Mesendoderm (in vitro differentiated cells): ENCODE results near the gene SLC19A2.

ENCODE experiments used
- DNase-seq: peaks from one replicate; pipeline ENCODE4 v3.0.0; 2013
- H2AK5ac ChIP-seq: 2 replicates; pipeline ENCODE4 v1.6.1; 2013; ENCODE audit warnings: low read length, inconsistent platforms
- H2BK120ac ChIP-seq: 2 replicates; pipeline ENCODE4 v1.6.1; 2013; ENCODE audit warnings: low read depth, mild to moderate bottlenecking, low read length, moderate library complexity, mixed read lengths
- H2BK15ac ChIP-seq: replicated peaks from 2 replicates; pipeline ENCODE4 v1.6.1; 2013; ENCODE audit warnings: low read depth, mild to moderate bottlenecking, moderate library complexity
- H2BK5ac ChIP-seq: 2 replicates; pipeline ENCODE4 v1.6.1; 2013; ENCODE audit warnings: low read length, inconsistent platforms
- H3K18ac ChIP-seq: 2 replicates; pipeline ENCODE4 v1.6.1; 2013; ENCODE audit warnings: mild to moderate bottlenecking, low read length, mixed read lengths
- H3K23ac ChIP-seq: one replicate; pipeline ENCODE4 v1.6.1; 2013; ENCODE audit warnings: low read length
- H3K27ac ChIP-seq: 2 replicates; pipeline ENCODE4 v1.5.1; 2013; ENCODE audit warnings: low read depth, mild to moderate bottlenecking, inconsistent platforms, low read length, moderate library complexity
- H3K27me3 ChIP-seq: 2 replicates; pipeline ENCODE4 v1.6.1; 2013; ENCODE audit warnings: low read length, control low read depth, mild to moderate bottlenecking, inconsistent platforms; ENCODE audit not compliant: insufficient read depth, poor library complexity
- H3K36me3 ChIP-seq: 2 replicates; pipeline ENCODE4 v1.6.1; 2013; ENCODE audit warnings: low read length, inconsistent platforms; ENCODE audit not compliant: control insufficient read depth, insufficient read depth
- H3K4ac ChIP-seq: one replicate; pipeline ENCODE4 v1.6.1; 2013; ENCODE audit warnings: low read depth, mild to moderate bottlenecking, low read length, moderate library complexity
- H3K4me1 ChIP-seq: 2 replicates; pipeline ENCODE4 v1.6.1; 2013; ENCODE audit warnings: low read depth, low read length, inconsistent platforms; ENCODE audit not compliant: control insufficient read depth
- H3K4me2 ChIP-seq: 2 replicates; pipeline ENCODE4 v1.6.1; 2013; ENCODE audit warnings: low read length
- H3K4me3 ChIP-seq: 2 replicates; pipeline ENCODE4 v1.5.1; 2013; ENCODE audit warnings: mild to moderate bottlenecking, low read length
- H3K56ac ChIP-seq: one replicate; pipeline ENCODE4 v1.6.1; 2013; ENCODE audit warnings: low read length
- H3K79me1 ChIP-seq: 2 replicates; pipeline ENCODE4 v1.6.1; 2013; ENCODE audit warnings: low read length, inconsistent platforms
- H3K79me2 ChIP-seq: 2 replicates; pipeline ENCODE4 v1.6.1; 2013; ENCODE audit warnings: mild to moderate bottlenecking, low read length; ENCODE audit not compliant: control insufficient read depth, insufficient read depth
- H3K9ac ChIP-seq: 2 replicates; pipeline ENCODE4 v1.6.1; 2013; ENCODE audit warnings: low read length, inconsistent platforms
- H4K5ac ChIP-seq: one replicate; pipeline ENCODE4 v1.6.1; 2013; ENCODE audit warnings: low read length
- H4K8ac ChIP-seq: one replicate; pipeline ENCODE4 v1.6.1; 2013; ENCODE audit warnings: low read depth, mild to moderate bottlenecking, control low read depth, low read length, moderate library complexity
- WGBS: extraction: QIAGEN DNeasy Blood & Tissue Kit; methylation state at CpG from one replicate; pipeline ENCODE4 v1.1.7; 2013; ENCODE audit warnings: low lambda C conversion rate, missing lambda C conversion rate; ENCODE audit not compliant: insufficient coverage; ENCODE audit errors: extremely low coverage; 5-methylcytosine and 5-hydroxymethylcytosine counted together

The SLC19A2 gene

DNA sequence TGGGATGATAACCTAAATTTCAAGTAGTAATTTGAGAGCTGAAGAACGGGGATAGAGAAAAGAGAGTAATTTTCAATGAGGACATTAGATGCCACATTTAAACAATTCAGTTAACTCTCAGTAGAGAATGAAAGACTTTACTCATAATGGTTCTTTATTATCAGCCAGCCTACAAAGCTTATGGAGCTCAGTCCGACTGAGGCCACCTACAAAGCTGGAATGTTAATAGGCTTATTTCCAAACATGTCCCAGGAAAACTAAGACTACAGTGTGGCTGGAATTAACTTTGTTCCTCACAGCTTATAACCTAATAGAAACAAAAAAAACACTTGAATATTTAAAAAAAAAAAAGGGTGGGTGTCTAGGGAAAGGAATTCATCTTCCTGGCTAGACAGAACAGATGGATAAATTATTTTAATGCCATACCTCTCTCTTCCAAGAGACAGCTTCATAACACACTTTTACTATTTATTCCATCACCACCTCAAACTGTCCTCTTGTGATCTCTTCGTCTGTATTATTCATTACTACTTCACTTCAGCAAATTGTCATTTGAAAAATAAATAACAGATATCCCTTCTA, 9.8 kb downstream of the SLC19A2 start:
- Histone ChIP-seq H4K5ac (no peak overlapping the region), H3K18ac (no peak overlapping the region), H3K36me3 (peaks cover 3% of the 10 kb centered on the region), H3K9ac (no peak overlapping the region), H3K27me3 (no peaks in the 10 kb centered on the region), H2BK120ac (no peak overlapping the region), H2BK5ac (no peak overlapping the region), H3K56ac (no peak overlapping the region), H4K8ac (no peak overlapping the region), H3K27ac (no peak overlapping the region), H3K4me1 (no peaks in the 10 kb centered on the region), H2BK15ac (no peak overlapping the region), H3K79me2 (peaks cover 15% of the 10 kb centered on the region), H2AK5ac (no peak overlapping the region), H3K4me2 (no peak overlapping the region), H3K4me3 (no peak overlapping the region), H3K4ac (no peak overlapping the region), H3K23ac (no peak overlapping the region), H3K79me1 (peaks cover 6% of the 10 kb centered on the region)
- WGBS, result 100% methylated on average over 1 of the region's 3 CpGs
- DNase-seq, result no peak

DNA sequence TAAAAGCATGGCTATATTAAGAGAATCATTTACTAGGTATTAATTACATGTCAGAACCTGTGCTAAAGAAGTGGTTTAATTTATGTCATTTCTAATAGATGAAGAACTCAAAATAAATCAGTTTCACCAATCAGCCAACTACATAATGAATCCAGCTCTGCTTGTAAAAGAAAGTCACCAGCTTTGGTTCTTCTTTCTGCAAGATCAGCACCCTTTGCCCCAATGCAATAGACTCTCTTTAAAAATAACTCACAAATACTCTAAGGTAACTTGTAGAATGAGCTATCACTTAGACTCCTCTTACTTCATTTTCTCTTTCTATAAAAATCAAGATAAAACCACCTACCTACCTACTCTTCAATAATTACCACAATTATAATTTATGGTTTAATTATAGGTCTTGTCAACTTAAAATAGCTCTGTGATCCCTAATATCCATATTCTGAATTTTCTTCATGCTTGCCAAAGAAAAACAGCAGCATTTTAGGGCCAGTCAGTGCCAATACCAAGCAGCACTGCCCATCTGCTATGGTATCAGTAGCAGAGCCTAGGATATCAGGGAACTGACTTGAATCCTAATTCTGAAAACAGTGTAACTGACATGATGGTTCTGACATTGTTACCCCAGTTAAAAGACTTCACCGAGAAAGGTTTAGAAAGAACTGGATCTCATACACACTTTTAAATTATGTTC, 11.3 kb downstream of the SLC19A2 start:
- H4K8ac ChIP-seq, result no peak overlapping the region
- H3K4me2 ChIP-seq, result no peak overlapping the region
- no peak overlapping the region for H3K18ac ChIP-seq
- H2BK15ac ChIP-seq, result no peak overlapping the region
- no peak overlapping the region for H3K9ac ChIP-seq
- H3K56ac ChIP-seq, result no peak overlapping the region
- peaks cover 6% of the 10 kb centered on the region for H3K79me1 ChIP-seq
- H3K36me3 ChIP-seq, result peaks cover 3% of the 10 kb centered on the region
- no peak overlapping the region for H4K5ac ChIP-seq
- H2BK5ac ChIP-seq, result no peak overlapping the region
- no peak overlapping the region for H3K4me3 ChIP-seq
- no peak overlapping the region for H3K4ac ChIP-seq
- peaks cover 6% of the 10 kb centered on the region for H3K79me2 ChIP-seq
- H3K27ac ChIP-seq, result no peak overlapping the region
- H2BK120ac ChIP-seq, result no peak overlapping the region
- H3K4me1 ChIP-seq, result no peaks in the 10 kb centered on the region
- DNase-seq, result no peak
- H3K27me3 ChIP-seq, result no peaks in the 10 kb centered on the region
- no peak overlapping the region for H3K23ac ChIP-seq
- WGBS, result no CpG with 5 or more reads among the region's 1 CpG
- no peak overlapping the region for H2AK5ac ChIP-seq

DNA sequence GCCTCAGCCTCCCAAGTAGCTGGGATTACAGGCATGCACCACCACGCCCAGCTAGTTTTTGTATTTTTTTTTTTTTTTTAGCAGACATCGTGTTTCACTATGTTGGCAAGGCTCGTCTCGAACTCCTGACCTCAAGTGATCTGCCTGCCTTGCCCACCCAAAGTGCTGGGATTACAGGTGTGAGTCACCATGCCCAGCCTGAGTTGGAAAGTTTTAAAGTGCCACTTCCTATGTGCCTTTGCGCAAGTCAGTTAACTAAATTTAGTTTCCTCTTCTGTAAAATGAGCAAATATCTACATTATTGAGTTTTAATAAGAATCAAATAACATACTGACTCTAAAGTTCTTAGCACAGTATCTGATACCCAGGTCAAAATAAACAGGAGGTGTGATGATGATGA, 12.4 kb downstream of the SLC19A2 start:
- Histone ChIP-seq H3K4ac (no peak overlapping the region), H3K27me3 (no peaks in the 10 kb centered on the region), H3K18ac (no peak overlapping the region), H3K27ac (no peak overlapping the region), H2AK5ac (no peak overlapping the region), H3K4me2 (no peak overlapping the region), H4K8ac (no peak overlapping the region), H3K9ac (no peak overlapping the region), H3K4me3 (no peak overlapping the region), H3K56ac (no peak overlapping the region), H3K79me2 (peaks cover 3% of the 10 kb centered on the region), H3K79me1 (peaks cover 4% of the 10 kb centered on the region), H3K23ac (no peak overlapping the region), H2BK5ac (no peak overlapping the region), H3K36me3 (peaks cover 3% of the 10 kb centered on the region), H2BK15ac (no peak overlapping the region), H3K4me1 (no peaks in the 10 kb centered on the region), H2BK120ac (no peak overlapping the region), H4K5ac (no peak overlapping the region)
- WGBS, result no CpG with 5 or more reads among the region's 5 CpGs
- no peak for DNase-seq

DNA sequence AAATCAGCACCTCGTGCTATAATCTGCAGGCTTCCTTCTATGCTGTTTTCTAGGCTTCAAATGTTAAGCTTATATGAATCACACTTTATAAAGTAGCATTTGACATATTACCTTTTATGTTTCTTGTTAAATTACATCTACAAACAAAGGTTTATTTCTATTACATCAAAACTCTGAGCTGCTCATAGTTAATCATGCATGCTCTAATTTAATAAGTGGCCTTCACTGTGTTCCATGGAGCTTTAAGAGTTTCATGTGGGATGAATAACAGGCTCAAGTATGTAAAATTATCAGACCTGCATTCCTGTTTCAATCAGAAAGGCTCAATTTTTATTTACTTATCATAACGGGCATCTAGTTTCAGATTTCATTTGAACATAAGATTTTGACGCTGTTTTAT, 13.0 kb downstream of the SLC19A2 start:
- Histone ChIP-seq H3K23ac (no peak overlapping the region), H3K18ac (no peak overlapping the region)
- WGBS, result 100% methylated on average over 1 of the region's 3 CpGs

DNA sequence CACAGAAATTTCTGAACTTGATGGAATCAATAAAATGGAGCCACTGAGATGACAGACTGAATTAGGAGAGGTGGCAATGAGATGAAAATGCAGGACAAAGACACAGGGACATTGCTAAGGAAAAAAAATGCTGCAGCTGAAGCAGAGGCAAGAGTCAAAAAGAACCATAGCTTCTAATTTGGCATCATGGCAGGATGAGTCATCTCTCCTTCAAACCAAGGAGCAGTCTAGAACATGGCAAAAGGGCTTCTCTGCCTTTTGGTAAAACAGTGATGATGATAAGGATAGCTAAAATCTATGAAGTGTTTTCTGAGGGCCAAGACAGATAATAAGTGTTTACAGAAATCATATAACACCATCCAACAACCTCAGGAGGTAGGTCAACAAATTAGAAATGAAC, 16.8 kb downstream of the SLC19A2 start:
- H3K4ac ChIP-seq, result no peak overlapping the region
- no peak overlapping the region for H4K8ac ChIP-seq
- H2BK15ac ChIP-seq, result no peak overlapping the region
- no peaks in the 10 kb centered on the region for H3K36me3 ChIP-seq
- H3K4me3 ChIP-seq, result no peak overlapping the region
- H3K4me1 ChIP-seq, result no peaks in the 10 kb centered on the region
- H3K23ac ChIP-seq, result no peak overlapping the region
- DNase-seq, result no peak
- no peak overlapping the region for H2BK120ac ChIP-seq
- H3K4me2 ChIP-seq, result no peak overlapping the region
- H4K5ac ChIP-seq, result no peak overlapping the region
- no peak overlapping the region for H3K9ac ChIP-seq
- no peaks in the 10 kb centered on the region for H3K79me2 ChIP-seq
- no peaks in the 10 kb centered on the region for H3K27me3 ChIP-seq
- no peak overlapping the region for H2AK5ac ChIP-seq
- H2BK5ac ChIP-seq, result no peak overlapping the region
- no peak overlapping the region for H3K18ac ChIP-seq
- no peak overlapping the region for H3K27ac ChIP-seq
- no peak overlapping the region for H3K56ac ChIP-seq
- no peaks in the 10 kb centered on the region for H3K79me1 ChIP-seq

More for the DNA sequence above, 13.0 kb downstream of the SLC19A2 start:
- no peak for DNase-seq
- no peak overlapping the region for H3K4ac ChIP-seq
- H2BK15ac ChIP-seq, result no peak overlapping the region
- H3K79me2 ChIP-seq, result peaks cover 3% of the 10 kb centered on the region
- H3K79me1 ChIP-seq, result peaks cover 4% of the 10 kb centered on the region
- H2BK5ac ChIP-seq, result no peak overlapping the region
- no peak overlapping the region for H4K5ac ChIP-seq
- H3K36me3 ChIP-seq, result peaks cover 3% of the 10 kb centered on the region
- no peak overlapping the region for H3K4me3 ChIP-seq
- no peak overlapping the region for H3K56ac ChIP-seq
- H3K4me2 ChIP-seq, result no peak overlapping the region
- H3K9ac ChIP-seq, result no peak overlapping the region
- H2AK5ac ChIP-seq, result no peak overlapping the region
- no peak overlapping the region for H2BK120ac ChIP-seq
- H3K27ac ChIP-seq, result no peak overlapping the region
- H3K4me1 ChIP-seq, result no peaks in the 10 kb centered on the region
- H4K8ac ChIP-seq, result no peak overlapping the region
- H3K27me3 ChIP-seq, result no peaks in the 10 kb centered on the region
